Adrenal gland (tissue), 5 donors: ENCODE data around the gene IFNL1.

ENCODE experiments used
- CTCF ChIP-seq, 6 experiments: fragments of 450-650 bp in 4 of 6; fragments of 200-600 bp in 2 of 6; sonication (generic) in 1 of 6; IDR thresholded peaks; 1 replicate in 5 of 6; 2 replicates in 1 of 6; pipeline versions ENCODE4 v1.5.1 to v1.8.0; 2016 to 2021; ENCODE audit warnings: antibody characterized with exemption in 6 of 6, mild to moderate bottlenecking in 2 of 6, moderate library complexity in 1 of 6
- POLR2A ChIP-seq, 2 donors: fragments of 450-650 bp; IDR thresholded peaks; one replicate each; pipeline ENCODE4 v1.6.1; 2017; ENCODE audit warnings: antibody characterized with exemption in 2 of 2, mild to moderate bottlenecking in 2 of 2, moderate library complexity in 1 of 2
- donor health status: DM: no; HTN: no; CAD: no.

GRCh38 chr19:39247701-39248664 lies 48.2 kb upstream of the IFNL1 start:
- TF ChIP-seq CTCF (IDR thresholded peaks at IDR 0.05) (no peak), POLR2A (IDR thresholded peaks at IDR 0.05) (no peak)
